WI38 (cell line): ENCODE data around the gene NRG4.

Source experiments
- H3K4me3 ChIP-seq: 2 replicates; pipeline ENCODE4 v1.5.1; 2011; ENCODE audit warnings: low read depth, mild to moderate bottlenecking, control low read depth, low read length
- CTCF ChIP-seq: IDR thresholded peaks from 2 replicates; pipeline ENCODE4 v1.5.1; 2012; ENCODE audit warnings: low read depth, mild to moderate bottlenecking, control low read depth, low read length

Gene NRG4

GRCh38 chr15:75955720-75956119, 56.5 kb downstream of the NRG4 start:
- H3K4me3 ChIP-seq, result no peak overlapping the region
- no peak for TF ChIP-seq CTCF

DNA sequence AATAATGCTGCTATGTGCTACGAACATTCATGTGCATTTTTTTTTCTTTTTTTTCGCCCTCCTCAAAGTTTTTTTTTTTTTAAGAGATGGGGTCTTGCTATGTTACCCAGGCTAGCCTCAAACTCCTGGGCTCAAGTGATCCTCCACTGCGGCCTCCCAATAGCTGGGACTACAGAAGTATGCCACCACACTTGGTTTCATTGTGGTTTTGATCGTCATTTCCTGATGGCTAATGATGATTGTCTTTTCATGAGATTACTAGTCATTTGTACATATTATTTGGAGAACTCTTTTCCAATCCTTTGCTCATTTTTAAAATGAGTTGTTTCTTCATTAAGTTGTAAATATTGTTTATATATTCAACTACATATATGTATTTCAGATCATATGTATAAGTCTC, 59.7 kb downstream of the NRG4 start:
- no peak for TF ChIP-seq CTCF
- H3K4me3 ChIP-seq, result no peak overlapping the region

DNA sequence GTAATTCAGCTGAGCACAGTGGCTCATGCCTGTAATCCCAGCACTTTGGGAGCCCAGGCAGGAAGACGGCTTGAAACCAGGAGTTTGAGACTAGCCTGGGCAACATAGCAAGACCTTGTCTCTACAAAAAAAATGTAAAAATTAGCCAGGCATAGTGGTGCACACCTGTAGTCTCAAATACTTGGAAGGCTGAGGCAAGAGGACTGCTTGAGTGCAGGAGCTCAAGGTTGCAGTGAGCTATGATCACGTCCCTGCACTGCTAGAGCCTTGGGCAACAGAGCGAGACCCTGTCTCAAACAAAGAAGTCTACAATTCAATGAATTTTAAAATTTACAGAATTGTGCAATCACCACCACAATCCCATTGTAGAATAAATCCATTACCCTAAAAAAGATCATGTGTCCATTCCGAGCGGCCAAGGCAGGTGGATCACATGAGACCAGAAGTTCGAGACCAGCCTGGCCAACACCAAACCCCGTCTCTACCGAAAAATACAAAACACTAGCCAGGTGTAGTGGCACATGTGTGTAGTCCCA, 63.4 kb downstream of the NRG4 start:
- H3K4me3 ChIP-seq, result no peak overlapping the region
- no peak for TF ChIP-seq CTCF

DNA sequence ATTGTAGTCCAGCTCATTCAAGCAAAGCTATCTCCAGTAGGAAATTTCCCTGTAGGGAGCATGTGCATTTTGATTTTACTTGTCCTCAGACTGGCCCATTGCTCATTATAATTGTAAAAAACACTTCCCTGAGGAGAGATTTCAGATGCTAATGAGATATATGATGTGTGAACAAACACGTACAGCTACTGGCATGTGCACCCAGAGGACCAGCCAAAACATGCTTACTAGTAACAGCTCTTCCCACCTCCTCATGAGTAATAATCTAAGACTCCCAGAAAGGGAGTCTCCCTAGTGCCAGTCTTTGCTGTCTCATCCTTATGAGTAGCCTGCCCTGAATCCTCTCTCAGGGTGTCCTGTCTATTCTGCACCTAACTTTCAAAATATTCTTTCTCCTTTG, 65.1 kb downstream of the NRG4 start:
- TF ChIP-seq CTCF, result no peak
- no peak overlapping the region for H3K4me3 ChIP-seq

DNA sequence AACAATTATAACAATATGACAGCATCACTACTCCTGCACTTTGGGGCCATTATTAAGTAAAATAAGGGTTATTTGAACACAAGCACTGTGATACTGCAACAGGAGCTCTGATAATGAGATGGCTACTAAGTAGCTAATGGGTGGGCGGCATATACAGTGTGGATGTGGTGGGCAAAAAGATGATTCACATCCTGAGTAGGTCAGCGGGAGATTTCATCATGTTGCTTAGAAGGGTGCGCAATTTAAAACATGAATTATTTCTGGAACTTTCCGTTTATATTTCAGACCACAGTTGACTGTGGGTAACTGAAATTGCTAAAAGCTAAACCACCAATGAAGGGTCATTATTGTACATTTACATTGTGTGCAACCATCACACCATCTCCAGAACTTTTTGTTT, 66.3 kb downstream of the NRG4 start:
- no peak overlapping the region for H3K4me3 ChIP-seq
- TF ChIP-seq CTCF, result no peak

- TF ChIP-seq CTCF, result no peak
- H3K4me3 ChIP-seq, result no peak overlapping the region
These were observed 68.5 kb downstream of the NRG4 start for GRCh38 chr15:75943713-75944215.

DNA sequence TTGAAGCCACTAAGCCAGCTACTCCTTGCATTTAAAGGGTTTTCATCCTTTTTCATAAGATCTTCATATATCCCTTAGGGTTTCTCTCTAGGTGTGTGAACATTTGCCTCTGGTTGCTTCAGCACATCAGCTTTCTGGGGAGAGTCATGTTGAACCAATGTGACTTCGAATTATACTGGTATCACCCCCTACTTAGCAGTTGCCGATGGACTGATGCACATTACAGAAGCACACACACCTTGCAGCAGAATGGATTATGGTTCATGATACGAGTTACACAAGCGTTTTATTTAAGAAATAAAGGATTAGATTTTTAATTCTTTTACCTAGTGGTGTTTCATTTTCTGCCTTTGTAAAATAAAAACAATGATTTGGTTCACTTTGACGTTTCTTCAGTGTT, 69.0 kb downstream of the NRG4 start:
- TF ChIP-seq CTCF, result no peak
- H3K4me3 ChIP-seq, result no peak overlapping the region
